Hematopoietic multipotent progenitor cell treated with erythropoietin and hydrocortisone succinate and interleukin-3 and kit ligand, for 15 days (in vitro differentiated cells): ENCODE data around the gene ARF3.

ENCODE experiments used
- DNase-seq: peaks from one replicate; pipeline ENCODE4 v3.0.0-alpha.2; 2015; ENCODE audit warnings: low spot score

The ARF3 gene

GRCh38 chr12:48957141-48958048 is at the start of gene ARF3:
Gene ARF3, minus strand, starts transcription at chr12:48957487. Its CDS starts 16,392 bp downstream, at chr12:48941095.
- DNase-seq: peak; percentile 66

GRCh38 chr12:49000346-49000745 is 43.1 kb upstream of the ARF3 start:
- no peak for DNase-seq

GRCh38 chr12:48999371-49000131 is 42.3 kb upstream of the ARF3 start, which contains the start of gene DDN:
Gene DDN, minus strand, starts transcription at chr12:48999375. Its CDS starts 88 bp downstream, at chr12:48999287.
- no peak for DNase-seq

GRCh38 chr12:48998497-48999353 is 41.4 kb upstream of the ARF3 start:
- DNase-seq: no peak

- DNase-seq: no peak
Measured at GRCh38 chr12:48997719-48998496, 40.6 kb upstream of the ARF3 start.

GRCh38 chr12:48996794-48997718 is 39.8 kb upstream of the ARF3 start:
- DNase-seq: peak; percentile 73

GRCh38 chr12:48995086-48995879 is 38.0 kb upstream of the ARF3 start:
- DNase-seq: peak; percentile 40

- DNase-seq: no peak
Measured at GRCh38 chr12:48994224-48995085, 37.2 kb upstream of the ARF3 start.

GRCh38 chr12:48993787-48994186 is 36.5 kb upstream of the ARF3 start:
- DNase-seq: no peak

- DNase-seq: no peak
Measured at GRCh38 chr12:48991247-48992050, 34.2 kb upstream of the ARF3 start.

GRCh38 chr12:48990552-48990951 is 33.3 kb upstream of the ARF3 start:
- DNase-seq: no peak

GRCh38 chr12:48988030-48988649 is 30.9 kb upstream of the ARF3 start:
- peak; percentile 71 for DNase-seq

- DNase-seq: no peak
Measured at GRCh38 chr12:48986720-48987291, 29.5 kb upstream of the ARF3 start.

- DNase-seq: no peak
Measured at GRCh38 chr12:48985901-48986300, 28.6 kb upstream of the ARF3 start.

GRCh38 chr12:48985475-48985897 is 28.2 kb upstream of the ARF3 start:
- no peak for DNase-seq

GRCh38 chr12:48982397-48983080 is 25.3 kb upstream of the ARF3 start:
- no peak for DNase-seq
